ENCODE measurements around the gene SGCE.

SGCE gene

GRCh38 chr7:94700926-94701554 is 45.1 kb upstream of the SGCE start:
- TF ChIP-seq EZH2phosphoT487 (IDR thresholded peaks at IDR 0.05; ENCODE audit: borderline replicate concordance) (no peak), CTCF (conservative IDR thresholded peaks at IDR 0.05; ENCODE audit: low read length) (no peak)
- no peaks in the 10 kb centered on the region for H3K27me3 ChIP-seq (ENCODE audit: insufficient read depth, low read length, poor library complexity, severe bottlenecking)
- H4K20me1 ChIP-seq (ENCODE audit: insufficient read depth, low read length, poor library complexity, severe bottlenecking) = no peaks in the 10 kb centered on the region
- H3K9ac ChIP-seq (ENCODE audit: low read depth, low read length, poor library complexity, severe bottlenecking) = no peak overlapping the region
- no peaks in the 10 kb centered on the region for H3K9me2 ChIP-seq (replicated peaks; ENCODE audit: low read depth, low read length)
- H2AFZ ChIP-seq (ENCODE audit: low read length) = no peak overlapping the region
- H3K4me3 ChIP-seq (ENCODE audit: low read length, poor library complexity, severe bottlenecking) = no peak overlapping the region
- H3K4me2 ChIP-seq (ENCODE audit: low read depth, low read length, poor library complexity, severe bottlenecking) = no peak overlapping the region
- no peaks in the 10 kb centered on the region for H3F3A ChIP-seq (ENCODE audit: low read depth)
- H3K4me1 ChIP-seq (ENCODE audit: insufficient read depth, low read length, poor library complexity, severe bottlenecking) = no peaks in the 10 kb centered on the region
- H3K79me2 ChIP-seq (ENCODE audit: insufficient read depth, low read length) = no peaks in the 10 kb centered on the region
- no peaks in the 10 kb centered on the region for H3K36me3 ChIP-seq (ENCODE audit: insufficient read depth, low read length)
- H3K9me3 ChIP-seq (ENCODE audit: insufficient read depth, low read depth, low read length) = no peaks in the 10 kb centered on the region

GRCh38 chr7:94698275-94698674 is 42.3 kb upstream of the SGCE start:
- Histone ChIP-seq H3K9ac (ENCODE audit: low read depth, low read length, poor library complexity, severe bottlenecking) (no peak overlapping the region), H2AFZ (ENCODE audit: low read length) (no peak overlapping the region), H3K4me2 (ENCODE audit: low read depth, low read length, poor library complexity, severe bottlenecking) (no peak overlapping the region), H4K20me1 (ENCODE audit: insufficient read depth, low read length, poor library complexity, severe bottlenecking) (no peaks in the 10 kb centered on the region), H3K27me3 (ENCODE audit: insufficient read depth, low read length, poor library complexity, severe bottlenecking) (no peaks in the 10 kb centered on the region), H3K36me3 (ENCODE audit: insufficient read depth, low read length) (no peaks in the 10 kb centered on the region), H3K9me3 (ENCODE audit: insufficient read depth, low read depth, low read length) (no peaks in the 10 kb centered on the region), H3K4me1 (ENCODE audit: insufficient read depth, low read length, poor library complexity, severe bottlenecking) (no peaks in the 10 kb centered on the region), H3F3A (ENCODE audit: low read depth) (no peaks in the 10 kb centered on the region), H3K79me2 (ENCODE audit: insufficient read depth, low read length) (no peaks in the 10 kb centered on the region), H3K9me2 (replicated peaks; ENCODE audit: low read depth, low read length) (no peaks in the 10 kb centered on the region), H3K4me3 (ENCODE audit: low read length, poor library complexity, severe bottlenecking) (no peak overlapping the region)
- TF ChIP-seq CTCF (conservative IDR thresholded peaks at IDR 0.05; ENCODE audit: low read length) (no peak), EZH2phosphoT487 (IDR thresholded peaks at IDR 0.05; ENCODE audit: borderline replicate concordance) (no peak)

GRCh38 chr7:94697035-94697974 is 41.4 kb upstream of the SGCE start:
- no peak for TF ChIP-seq EZH2phosphoT487 (IDR thresholded peaks at IDR 0.05; ENCODE audit: borderline replicate concordance)
- no peak for TF ChIP-seq CTCF (conservative IDR thresholded peaks at IDR 0.05; ENCODE audit: low read length)
- Histone ChIP-seq H3K4me1 (ENCODE audit: insufficient read depth, low read length, poor library complexity, severe bottlenecking) (no peaks in the 10 kb centered on the region), H2AFZ (ENCODE audit: low read length) (no peak overlapping the region), H3K4me2 (ENCODE audit: low read depth, low read length, poor library complexity, severe bottlenecking) (no peak overlapping the region), H3K4me3 (ENCODE audit: low read length, poor library complexity, severe bottlenecking) (no peak overlapping the region), H3K9me3 (ENCODE audit: insufficient read depth, low read depth, low read length) (no peaks in the 10 kb centered on the region), H3K9me2 (replicated peaks; ENCODE audit: low read depth, low read length) (no peaks in the 10 kb centered on the region), H3F3A (ENCODE audit: low read depth) (no peaks in the 10 kb centered on the region), H3K27me3 (ENCODE audit: insufficient read depth, low read length, poor library complexity, severe bottlenecking) (no peaks in the 10 kb centered on the region), H3K36me3 (ENCODE audit: insufficient read depth, low read length) (no peaks in the 10 kb centered on the region), H3K79me2 (ENCODE audit: insufficient read depth, low read length) (no peaks in the 10 kb centered on the region), H4K20me1 (ENCODE audit: insufficient read depth, low read length, poor library complexity, severe bottlenecking) (no peaks in the 10 kb centered on the region), H3K9ac (ENCODE audit: low read depth, low read length, poor library complexity, severe bottlenecking) (no peak overlapping the region)

Data from Loucy (cell line).